HG03378 (cell line): ENCODE results near the gene MACROD2.
"Not testable (repeated sequence)": the region's sequence is repeated elsewhere in the genome, so short reads cannot be mapped to it uniquely, and the experiment has no call there.

ENCODE experiments used
- ATAC-seq: cut with Tn5 transposase; IDR thresholded peaks from one replicate; pipeline ENCODE4 v1.9.1; 2021; ENCODE audit warnings: mild to moderate bottlenecking, moderate library complexity; ENCODE audit not compliant: unreplicated experiment

Gene MACROD2

GRCh38 chr20:15927893-15928650 is 1932.8 kb downstream of the MACROD2 start:
- ATAC-seq, result no peak

- no peak for ATAC-seq
Measured at GRCh38 chr20:15928946-15929345, 1933.6 kb downstream of the MACROD2 start.

- ATAC-seq, result no peak
Measured at GRCh38 chr20:15930311-15931305, 1935.3 kb downstream of the MACROD2 start.

GRCh38 chr20:15931897-15932296 is 1936.6 kb downstream of the MACROD2 start:
- no peak for ATAC-seq

GRCh38 chr20:15937179-15937578 is 1941.9 kb downstream of the MACROD2 start:
- peak; percentile 87 for ATAC-seq

GRCh38 chr20:15938847-15939246 is 1943.5 kb downstream of the MACROD2 start:
- no peak for ATAC-seq

GRCh38 chr20:15940127-15940526 is 1944.8 kb downstream of the MACROD2 start:
- ATAC-seq, result no peak

- no peak for ATAC-seq
Measured at GRCh38 chr20:15942130-15942529, 1946.8 kb downstream of the MACROD2 start.

GRCh38 chr20:15945289-15945688 is 1950.0 kb downstream of the MACROD2 start:
- no peak for ATAC-seq

GRCh38 chr20:15949391-15949790 is 1954.1 kb downstream of the MACROD2 start:
- ATAC-seq, result no peak

GRCh38 chr20:15951658-15952057 is 1956.3 kb downstream of the MACROD2 start:
- no peak for ATAC-seq

GRCh38 chr20:15958142-15958541 is 1962.8 kb downstream of the MACROD2 start:
- ATAC-seq, result no peak

GRCh38 chr20:15965165-15965564 is 1969.8 kb downstream of the MACROD2 start:
- ATAC-seq, result no peak

- no peak for ATAC-seq
Measured at GRCh38 chr20:15967334-15967733, 1972.0 kb downstream of the MACROD2 start.

- no peak for ATAC-seq
Measured at GRCh38 chr20:15976047-15976736, 1980.9 kb downstream of the MACROD2 start.

- ATAC-seq, result no peak
Measured at GRCh38 chr20:15977026-15977425, 1981.7 kb downstream of the MACROD2 start.

GRCh38 chr20:15977758-15978157 is 1982.4 kb downstream of the MACROD2 start:
- no peak for ATAC-seq

- ATAC-seq, result not testable (repeated sequence)
Measured at GRCh38 chr20:15985494-15986368, 1990.4 kb downstream of the MACROD2 start.

- peak; percentile 96 for ATAC-seq
Measured at GRCh38 chr20:15986690-15987089, 1991.4 kb downstream of the MACROD2 start.

GRCh38 chr20:15991279-15991678 is 1996.0 kb downstream of the MACROD2 start:
- ATAC-seq, result no peak
